NOMO-1 treated with DMSO at 0.1 percent for 48 hours (cell line): ENCODE results near the gene ZNF737.
"Not testable (repeated sequence)": the region's sequence is repeated elsewhere in the genome, so short reads cannot be mapped to it uniquely, and the experiment has no call there.

Experiments used
- DNase-seq: peaks from one replicate; lab custom pipeline; 2025; ENCODE audit not compliant: unreplicated experiment; lab: John Stamatoyannopoulos, UW

Gene ZNF737

DNA sequence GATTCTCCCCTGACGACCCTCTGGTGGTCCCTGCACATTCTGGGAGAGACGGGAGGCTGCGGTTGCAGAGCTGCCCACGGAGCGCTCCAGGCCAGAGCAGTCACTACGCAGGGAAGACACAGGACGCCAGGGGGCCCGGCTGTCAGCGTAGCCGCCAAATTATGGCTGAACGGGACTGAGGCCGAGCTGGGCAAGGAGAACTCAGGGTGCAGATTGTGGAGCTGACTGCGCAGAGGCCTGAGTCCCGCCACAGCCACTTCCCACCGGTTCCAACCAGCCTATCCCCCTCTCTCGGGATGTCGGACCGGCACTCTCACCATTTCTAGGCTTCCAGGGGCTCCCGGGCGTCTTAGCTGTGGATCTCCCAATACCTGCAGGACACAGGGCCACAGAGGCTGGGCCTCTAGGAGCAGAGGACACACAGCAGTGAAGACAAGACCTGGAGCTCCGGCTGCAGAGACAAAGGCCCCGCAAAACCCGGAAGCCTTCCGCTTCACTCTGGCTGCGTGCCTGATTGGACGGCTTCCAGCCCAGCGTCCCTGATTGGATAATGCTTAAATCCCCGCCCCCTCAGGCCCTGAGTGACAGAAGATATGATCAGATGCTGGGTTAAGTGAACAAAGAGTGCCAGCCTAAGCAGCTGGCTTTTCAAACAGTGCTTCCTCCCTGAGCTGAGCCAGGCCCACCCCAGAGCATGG, at the start of gene ZNF737:
Gene ZNF737 (minus strand): TSS at position 461 of the 698 bp plus-strand sequence. CDS start 141 bp downstream, at position 320.
- no peak for DNase-seq

DNA sequence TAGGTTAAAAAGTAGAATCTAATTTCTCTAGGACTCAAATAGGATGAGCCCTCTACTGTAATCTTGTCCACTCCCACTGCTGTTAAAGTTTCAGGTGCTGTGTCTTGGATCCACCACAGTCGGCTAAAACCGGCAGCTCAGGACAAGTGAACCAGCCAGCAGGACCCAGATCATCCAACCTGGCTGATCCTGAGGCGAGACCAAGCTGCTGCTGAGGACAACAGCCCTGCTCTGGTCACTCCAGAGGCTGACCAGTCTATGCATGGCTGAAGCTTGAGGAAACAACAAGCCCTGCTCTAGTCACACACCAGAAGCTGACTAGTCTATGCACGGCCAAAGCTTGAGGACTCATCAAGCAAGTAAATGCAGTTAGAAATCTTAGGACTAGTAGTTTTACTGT, 49.4 kb upstream of the ZNF737 start:
- not testable (repeated sequence) for DNase-seq

DNA sequence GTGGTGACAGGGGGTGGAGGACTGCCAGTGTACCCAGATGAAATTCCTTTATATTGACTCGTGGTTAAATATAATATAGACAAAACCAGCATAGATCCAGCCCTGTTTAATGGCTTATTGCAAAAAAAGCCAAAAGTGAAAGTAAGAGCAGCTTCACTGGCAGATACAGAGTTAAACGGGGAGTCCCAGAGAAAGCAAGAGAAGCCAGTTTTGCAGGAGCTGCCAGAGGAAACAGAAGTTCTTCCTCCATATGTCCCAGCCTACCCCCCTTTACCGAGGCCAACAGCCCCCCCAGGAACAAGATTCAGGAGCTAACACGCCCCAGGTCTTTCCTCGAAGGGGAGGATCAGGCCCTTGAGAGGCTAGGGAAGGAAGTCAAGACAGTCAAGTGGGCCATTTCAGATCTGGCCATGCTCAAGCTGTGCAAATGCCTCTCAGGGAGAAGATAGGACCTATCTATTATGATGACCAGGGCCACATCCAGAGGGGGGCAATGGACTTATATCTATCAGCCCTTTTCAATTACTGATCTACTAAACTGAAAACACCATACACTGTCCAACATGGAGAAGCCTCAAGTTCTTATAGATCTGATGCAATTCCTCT, 47.2 kb upstream of the ZNF737 start:
- no peak for DNase-seq

DNA sequence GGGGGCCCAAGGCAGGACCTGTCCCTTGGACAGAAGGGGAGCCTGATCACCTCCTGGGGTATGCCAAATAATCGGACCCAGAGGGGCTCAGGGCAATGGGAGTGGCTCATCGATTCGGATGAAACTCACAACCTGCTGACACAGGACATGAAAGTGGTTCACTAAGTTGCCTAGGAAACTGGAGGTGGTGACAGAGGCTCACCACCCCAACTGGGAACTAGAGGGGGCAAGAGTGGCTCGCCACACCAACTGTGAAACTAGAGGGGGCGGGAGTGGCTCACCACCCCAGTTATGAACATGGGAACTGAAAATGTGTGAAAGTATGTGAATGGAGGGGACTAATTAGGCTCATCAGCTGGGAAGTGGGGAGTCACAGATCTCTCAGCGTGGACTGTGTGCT, 46.3 kb upstream of the ZNF737 start:
- no peak for DNase-seq

DNA sequence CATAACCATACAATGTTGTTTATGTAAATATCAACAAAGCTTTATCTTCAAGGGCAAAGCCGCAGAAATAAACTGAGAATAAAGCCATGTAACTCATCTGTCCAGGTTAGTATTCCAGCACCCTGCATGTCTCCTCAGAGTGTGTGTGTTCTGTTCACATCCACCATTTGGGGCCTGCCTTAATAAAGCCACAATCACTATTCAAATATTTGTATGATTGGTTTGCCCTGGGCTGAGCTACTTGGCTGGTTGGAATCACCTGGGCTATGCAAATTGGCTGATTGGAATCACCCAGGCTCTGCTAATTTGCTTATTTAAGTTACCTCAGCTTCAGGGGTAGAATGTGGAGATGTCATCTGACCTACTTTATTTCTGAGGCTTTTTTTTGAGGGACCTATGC, 42.4 kb upstream of the ZNF737 start:
- DNase-seq, result no peak

DNA sequence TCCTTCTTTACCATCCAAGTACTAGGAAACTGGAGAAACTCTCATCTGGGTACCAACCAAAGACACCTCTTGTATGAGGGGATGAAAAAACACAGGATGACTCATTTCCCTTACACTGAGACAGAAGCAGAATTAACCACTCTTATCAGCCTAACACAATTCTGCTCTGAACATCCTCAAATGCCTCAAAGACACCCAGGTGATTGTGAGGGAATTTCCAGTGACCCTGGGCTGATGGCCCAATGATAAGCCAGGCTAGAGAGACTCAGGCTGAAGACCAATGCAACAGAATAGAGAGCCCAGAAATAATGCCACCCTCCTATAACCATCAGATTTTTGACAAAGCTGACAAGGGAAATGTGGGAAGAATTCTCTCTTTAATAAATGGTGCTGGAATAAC, 7.0 kb downstream of the ZNF737 start:
- DNase-seq, result no peak

DNA sequence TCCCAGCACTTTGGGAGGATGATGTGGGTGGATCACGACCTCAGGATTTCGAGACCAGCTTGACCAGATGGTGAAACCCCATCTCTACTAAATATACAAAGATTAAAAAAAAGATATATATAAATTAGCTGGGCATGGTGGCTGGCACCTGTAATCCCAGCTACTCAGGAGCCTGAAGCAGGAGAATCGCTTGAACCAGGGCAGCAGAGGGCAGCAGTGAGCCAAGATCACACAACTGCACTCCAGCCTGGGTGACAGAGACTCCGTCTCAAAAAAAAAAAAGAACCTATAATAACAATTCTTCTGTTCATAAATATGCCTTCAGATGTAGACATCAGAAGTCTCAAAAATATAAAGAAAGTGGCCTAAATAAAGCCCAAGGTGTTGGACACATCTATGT, 7.6 kb downstream of the ZNF737 start:
- no peak for DNase-seq

DNA sequence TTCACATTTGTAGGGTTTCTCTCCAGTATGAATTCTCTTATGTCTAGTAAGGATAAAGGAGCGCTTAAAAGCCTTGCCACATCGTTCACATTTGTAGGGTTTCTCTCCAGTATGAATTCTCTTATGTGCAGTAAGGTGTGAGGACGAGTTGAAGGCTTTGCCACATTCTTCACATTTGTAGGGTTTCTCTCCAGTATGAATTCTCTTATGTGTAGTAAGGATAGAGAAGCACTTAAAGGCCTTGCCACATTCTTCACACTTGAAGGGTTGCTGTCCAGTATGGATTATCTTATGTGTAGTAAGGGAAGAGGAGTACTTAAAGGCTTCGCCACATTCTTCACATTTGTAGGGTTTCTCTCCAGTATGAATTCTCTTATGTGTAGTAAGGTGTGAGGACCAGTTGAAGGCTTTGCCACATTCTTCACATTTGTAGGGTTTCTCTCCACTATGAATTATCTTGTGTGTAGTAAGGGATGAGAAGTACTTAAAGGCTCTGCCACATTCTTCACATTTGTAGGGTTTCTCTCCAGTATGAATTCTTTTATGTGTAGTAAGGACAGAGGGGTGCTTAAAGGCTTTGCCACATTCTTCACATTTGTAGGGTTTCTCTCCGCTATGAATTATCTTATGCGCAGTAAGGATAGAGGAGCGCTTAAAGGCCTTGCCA, 20.8 kb downstream of the ZNF737 start:
- not testable (repeated sequence) for DNase-seq

DNA sequence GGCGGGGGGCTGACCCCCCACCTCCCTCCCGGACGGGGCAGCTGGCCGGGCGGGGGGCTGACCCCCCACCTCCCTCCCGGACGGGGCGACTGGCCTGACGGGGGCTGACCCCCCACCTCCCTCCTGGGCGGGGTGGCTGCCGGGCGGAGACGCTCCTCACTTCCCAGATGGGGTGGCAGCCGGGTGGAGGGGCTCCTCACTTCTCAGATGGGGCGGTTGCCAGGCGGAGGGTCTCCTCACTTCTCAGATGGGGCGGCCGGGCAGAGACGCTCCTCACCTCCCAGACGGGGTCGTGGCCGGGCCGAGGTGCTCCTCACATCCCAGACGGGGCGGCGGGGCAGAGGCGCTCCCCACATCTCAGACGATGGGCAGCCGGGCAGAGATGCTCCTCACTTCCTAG, 35.3 kb downstream of the ZNF737 start:
- DNase-seq, result not testable (repeated sequence)

DNA sequence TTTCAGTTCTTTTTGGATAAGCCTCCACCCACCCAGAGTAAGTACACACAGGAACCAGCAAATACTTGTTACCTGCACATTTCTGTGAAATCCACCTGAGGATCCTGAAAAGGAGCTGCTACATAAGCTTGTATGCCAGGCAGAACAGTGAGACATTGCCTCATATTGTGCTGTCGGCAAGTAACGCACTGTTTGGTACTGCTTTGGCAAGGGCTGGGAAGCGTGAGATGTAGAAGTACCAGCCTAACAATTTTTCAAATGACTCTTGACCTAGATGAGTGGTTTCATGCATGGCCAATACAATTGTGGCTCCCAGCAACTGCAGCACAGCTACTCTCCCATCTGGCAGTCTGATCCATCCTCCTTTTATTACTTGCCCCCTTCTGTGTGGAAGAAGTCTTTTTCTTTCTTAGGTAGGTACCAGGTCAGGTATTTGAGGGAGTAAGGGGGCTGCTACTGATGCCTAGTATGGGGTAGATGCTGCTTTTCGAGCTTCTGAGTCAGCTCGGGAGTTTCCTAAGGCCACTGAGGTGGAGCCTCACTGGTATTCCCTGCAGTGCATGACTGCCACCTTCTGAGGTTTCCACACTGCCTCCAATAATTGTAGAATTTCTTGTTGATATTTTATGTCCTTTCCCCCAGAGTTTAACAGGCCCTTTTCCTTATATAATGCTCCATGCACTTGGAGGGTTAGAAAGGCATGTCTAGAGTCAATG, 52.2 kb downstream of the ZNF737 start:
- no peak for DNase-seq

DNA sequence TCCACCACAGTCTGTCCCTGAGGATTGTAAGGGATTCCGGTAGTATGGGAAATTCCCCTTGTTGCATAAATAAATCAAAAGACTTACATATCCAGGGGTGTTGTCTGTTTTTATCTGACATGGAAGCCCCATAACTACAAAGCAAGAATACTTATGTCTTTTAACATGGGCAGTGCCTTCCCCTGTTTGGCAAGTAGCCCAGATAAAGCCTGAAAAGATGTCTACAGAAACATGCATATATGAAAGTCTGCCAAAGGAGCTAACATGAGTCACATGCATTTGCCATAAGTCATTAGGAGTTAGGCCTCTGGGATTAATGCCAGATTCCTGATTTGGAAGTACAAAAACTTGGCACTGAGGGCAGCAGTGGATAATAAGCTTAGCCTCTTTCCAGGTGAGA, 62.1 kb downstream of the ZNF737 start:
- no peak for DNase-seq
